ENCODE measurements around the gene GBF1.

The GBF1 gene

DNA sequence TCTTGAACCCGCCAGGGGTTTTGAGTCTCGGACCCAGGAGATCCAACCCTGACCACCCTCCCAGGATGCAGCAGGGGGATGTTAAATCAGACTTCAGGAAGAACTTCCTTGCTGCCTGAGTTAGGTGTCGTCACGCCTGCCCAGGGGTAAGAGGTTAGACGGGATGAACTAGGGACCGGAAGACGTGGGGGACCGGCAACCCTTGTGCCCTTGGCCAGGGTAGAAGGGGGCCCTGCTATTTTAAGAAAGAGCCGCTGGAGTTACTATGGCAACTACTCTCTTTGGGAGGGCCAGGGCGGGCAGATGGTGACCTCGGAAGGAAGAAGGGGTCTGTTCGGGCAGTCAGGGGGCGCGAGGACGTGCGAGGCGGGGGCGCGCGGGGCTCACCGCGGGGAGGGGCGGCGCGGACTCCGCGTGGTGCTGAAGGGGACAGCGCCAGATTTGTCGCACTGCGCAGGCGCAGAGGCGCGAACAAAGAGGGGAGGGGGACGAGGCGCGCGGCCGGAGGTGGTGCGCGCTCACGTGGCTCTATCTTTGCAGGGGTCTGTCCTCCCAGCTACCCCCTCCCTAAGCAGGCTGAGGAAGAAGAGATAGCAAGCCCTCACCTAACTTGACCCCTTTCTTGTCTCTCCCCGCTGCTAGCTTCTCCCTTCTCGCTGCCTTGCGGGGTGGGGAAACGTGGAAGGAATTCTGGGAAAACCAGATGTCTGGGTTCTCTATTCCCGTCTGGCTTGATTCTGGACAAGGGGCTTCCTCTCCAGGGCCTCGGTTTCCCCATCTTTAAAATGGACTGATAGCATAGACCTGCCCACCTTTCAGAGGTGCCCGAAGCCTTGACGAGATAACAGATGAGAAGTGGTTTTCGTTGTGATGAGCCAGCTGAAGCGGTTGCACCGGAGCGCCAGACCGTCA lies 174.2 kb downstream of the GBF1 start:
- Histone ChIP-seq H3K9me3 (ENCODE audit: control insufficient read depth, low read length) (no peaks in the 10 kb centered on the region), H3K4me3 (ENCODE audit: low read length) (peak overlapping the region; percentile 70), H3K9ac (ENCODE audit: low read length) (no peak overlapping the region), H3K27me3 (ENCODE audit: control insufficient read depth, insufficient read depth, low read length) (peaks cover 26% of the 10 kb centered on the region), H3K36me3 (ENCODE audit: control insufficient read depth, insufficient read depth, low read length) (no peaks in the 10 kb centered on the region), H3K4me1 (ENCODE audit: control insufficient read depth, insufficient read depth, low read length) (peaks cover 33% of the 10 kb centered on the region)

- Histone ChIP-seq H3K9me3 (ENCODE audit: control insufficient read depth, low read length) (no peaks in the 10 kb centered on the region), H3K4me1 (ENCODE audit: control insufficient read depth, insufficient read depth, low read length) (peaks cover 33% of the 10 kb centered on the region), H3K36me3 (ENCODE audit: control insufficient read depth, insufficient read depth, low read length) (no peaks in the 10 kb centered on the region), H3K27me3 (ENCODE audit: control insufficient read depth, insufficient read depth, low read length) (peaks cover 22% of the 10 kb centered on the region), H3K4me3 (ENCODE audit: low read length) (peak overlapping the region; percentile 70), H3K9ac (ENCODE audit: low read length) (peak overlapping the region; percentile 80)
Measured at GRCh38 chr10:102420181-102420713, 174.9 kb downstream of the GBF1 start.

DNA sequence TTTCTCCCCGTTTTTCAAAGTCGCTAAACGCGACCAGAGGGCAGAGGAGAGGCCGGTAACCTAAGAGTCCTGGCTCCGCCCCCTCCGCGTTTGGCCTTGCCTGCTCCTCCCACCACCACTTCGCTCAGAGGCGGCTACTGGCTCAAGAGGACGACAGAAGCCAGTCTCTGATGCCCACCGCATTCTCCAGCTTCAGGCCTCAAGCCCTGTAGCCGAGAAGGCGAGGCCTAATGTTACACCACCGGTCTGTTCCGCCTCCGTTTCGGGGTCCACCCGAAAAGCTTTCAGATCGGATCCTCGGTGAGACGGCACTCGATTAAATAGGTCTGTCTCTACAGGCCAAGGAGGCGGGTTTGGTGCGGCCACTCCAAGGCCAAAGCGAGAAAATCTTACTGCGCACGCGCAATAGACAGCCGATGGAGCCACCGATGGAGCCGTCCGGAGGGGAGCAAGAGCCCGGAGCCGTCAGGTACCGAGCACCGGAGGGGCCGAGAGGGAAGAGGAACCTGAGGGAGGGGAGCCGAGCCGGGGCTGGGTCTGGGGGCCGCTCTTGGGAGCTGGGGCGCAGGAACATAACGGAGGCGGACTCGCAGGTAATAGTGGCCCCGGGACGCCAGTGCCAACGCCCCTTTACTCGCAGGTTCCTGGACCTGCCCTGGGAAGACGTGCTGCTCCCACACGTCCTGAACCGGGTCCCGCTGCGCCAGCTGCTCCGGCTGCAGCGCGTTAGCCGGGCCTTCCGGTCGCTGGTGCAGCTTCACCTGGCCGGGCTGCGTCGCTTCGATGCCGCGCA lies 175.6 kb downstream of the GBF1 start, which contains the start of gene FBXL15:
FBXL15 (plus strand) TSS at position 123 of the 793 bp plus-strand sequence; CDS start at position 417, 294 bp downstream.
- Histone ChIP-seq H3K27me3 (ENCODE audit: control insufficient read depth, insufficient read depth, low read length) (peaks cover 22% of the 10 kb centered on the region), H3K9me3 (ENCODE audit: control insufficient read depth, low read length) (no peaks in the 10 kb centered on the region), H3K9ac (ENCODE audit: low read length) (peak within 1 kb of the TSS; percentile 80), H3K4me3 (ENCODE audit: low read length) (peak within 1 kb of the TSS; percentile 70), H3K4me1 (ENCODE audit: control insufficient read depth, insufficient read depth, low read length) (peaks cover 33% of the 10 kb centered on the region), H3K36me3 (ENCODE audit: control insufficient read depth, insufficient read depth, low read length) (no peaks in the 10 kb centered on the region)

GRCh38 chr10:102421507-102421756 lies 176.1 kb downstream of the GBF1 start:
- H3K9me3 ChIP-seq (ENCODE audit: control insufficient read depth, low read length): no peaks in the 10 kb centered on the region
- H3K4me3 ChIP-seq (ENCODE audit: low read length): peak overlapping the region; percentile 70
- no peaks in the 10 kb centered on the region for H3K36me3 ChIP-seq (ENCODE audit: control insufficient read depth, insufficient read depth, low read length)
- peaks cover 33% of the 10 kb centered on the region for H3K4me1 ChIP-seq (ENCODE audit: control insufficient read depth, insufficient read depth, low read length)
- peak overlapping the region; percentile 80 for H3K9ac ChIP-seq (ENCODE audit: low read length)
- peaks cover 21% of the 10 kb centered on the region for H3K27me3 ChIP-seq (ENCODE audit: control insufficient read depth, insufficient read depth, low read length)

DNA sequence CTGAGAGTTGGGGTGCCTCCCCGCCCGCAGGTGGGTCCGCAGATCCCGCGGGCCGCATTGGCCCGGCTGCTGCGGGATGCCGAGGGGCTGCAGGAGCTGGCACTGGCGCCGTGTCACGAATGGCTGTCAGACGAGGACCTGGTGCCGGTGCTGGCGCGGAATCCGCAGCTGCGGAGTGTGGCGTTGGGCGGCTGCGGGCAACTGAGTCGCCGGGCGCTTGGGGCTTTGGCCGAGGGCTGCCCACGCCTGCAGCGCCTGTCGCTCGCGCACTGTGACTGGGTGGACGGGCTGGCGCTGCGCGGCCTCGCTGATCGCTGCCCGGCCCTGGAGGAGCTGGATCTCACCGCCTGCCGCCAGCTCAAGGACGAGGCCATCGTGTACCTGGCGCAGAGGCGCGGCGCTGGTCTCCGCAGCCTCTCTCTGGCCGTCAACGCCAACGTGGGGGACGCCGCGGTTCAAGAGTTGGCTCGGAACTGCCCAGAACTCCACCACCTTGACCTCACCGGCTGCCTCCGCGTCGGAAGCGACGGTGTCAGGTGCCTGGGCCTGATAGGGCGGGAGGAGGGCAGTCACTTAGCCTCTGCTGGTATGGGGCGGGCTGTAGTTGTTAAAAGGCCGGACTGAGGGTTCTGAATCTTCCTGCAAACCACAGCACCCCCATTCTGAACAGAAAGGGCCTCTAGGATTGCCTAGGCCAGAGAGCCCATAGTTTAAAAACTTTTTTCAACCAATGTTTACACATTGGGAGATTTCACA lies 176.6 kb downstream of the GBF1 start:
- Histone ChIP-seq H3K36me3 (ENCODE audit: control insufficient read depth, insufficient read depth, low read length) (no peaks in the 10 kb centered on the region), H3K4me1 (ENCODE audit: control insufficient read depth, insufficient read depth, low read length) (peaks cover 33% of the 10 kb centered on the region), H3K9me3 (ENCODE audit: control insufficient read depth, low read length) (no peaks in the 10 kb centered on the region), H3K9ac (ENCODE audit: low read length) (peak overlapping the region; percentile 80), H3K4me3 (ENCODE audit: low read length) (peak overlapping the region; percentile 70), H3K27me3 (ENCODE audit: control insufficient read depth, insufficient read depth, low read length) (peaks cover 16% of the 10 kb centered on the region)

- H3K4me3 ChIP-seq (ENCODE audit: low read length): peak overlapping the region; percentile 70
- peaks cover 33% of the 10 kb centered on the region for H3K4me1 ChIP-seq (ENCODE audit: control insufficient read depth, insufficient read depth, low read length)
- H3K27me3 ChIP-seq (ENCODE audit: control insufficient read depth, insufficient read depth, low read length): peaks cover 11% of the 10 kb centered on the region
- H3K9ac ChIP-seq (ENCODE audit: low read length): peak overlapping the region; percentile 80
- H3K9me3 ChIP-seq (ENCODE audit: control insufficient read depth, low read length): no peaks in the 10 kb centered on the region
- no peaks in the 10 kb centered on the region for H3K36me3 ChIP-seq (ENCODE audit: control insufficient read depth, insufficient read depth, low read length)
Measured at GRCh38 chr10:102422545-102423129, 177.3 kb downstream of the GBF1 start.

DNA sequence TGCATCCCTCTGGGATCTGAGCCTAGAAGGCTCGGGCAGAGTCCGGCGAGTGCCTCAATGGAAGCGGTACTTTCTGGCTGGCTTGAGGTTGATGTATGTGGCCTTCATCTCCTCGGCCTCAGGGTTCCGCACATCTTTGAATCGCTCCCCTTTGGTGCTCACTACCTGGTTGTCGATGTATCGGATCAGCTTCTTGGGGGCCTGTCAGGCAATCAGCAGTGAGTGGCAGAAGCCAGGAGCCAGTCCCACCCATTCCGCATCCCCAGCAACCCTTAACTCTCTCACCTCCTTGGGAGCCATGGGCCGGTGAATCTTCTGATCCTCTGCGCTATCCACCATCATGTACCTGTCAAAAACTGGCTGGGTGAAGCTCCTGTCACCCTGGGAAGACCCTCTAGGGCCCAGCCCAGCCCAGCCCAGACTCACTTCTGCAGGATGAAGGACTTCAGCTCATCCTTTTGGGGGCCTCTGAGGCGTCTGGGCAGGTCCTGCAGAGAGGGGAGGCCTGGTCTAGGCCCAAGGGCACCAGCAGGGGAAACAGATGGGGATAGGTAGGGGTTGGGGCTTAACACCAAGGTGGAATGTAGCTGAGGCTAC lies 178.1 kb downstream of the GBF1 start:
- Histone ChIP-seq H3K27me3 (ENCODE audit: control insufficient read depth, insufficient read depth, low read length) (peaks cover 5% of the 10 kb centered on the region), H3K4me1 (ENCODE audit: control insufficient read depth, insufficient read depth, low read length) (peaks cover 33% of the 10 kb centered on the region), H3K9me3 (ENCODE audit: control insufficient read depth, low read length) (no peaks in the 10 kb centered on the region), H3K9ac (ENCODE audit: low read length) (peak overlapping the region; percentile 80), H3K4me3 (ENCODE audit: low read length) (peak overlapping the region; percentile 70), H3K36me3 (ENCODE audit: control insufficient read depth, insufficient read depth, low read length) (no peaks in the 10 kb centered on the region)

GRCh38 chr10:102424145-102424544 lies 178.8 kb downstream of the GBF1 start:
- no peak overlapping the region for H3K4me3 ChIP-seq (ENCODE audit: low read length)
- H3K9ac ChIP-seq (ENCODE audit: low read length): no peak overlapping the region
- peaks cover 30% of the 10 kb centered on the region for H3K4me1 ChIP-seq (ENCODE audit: control insufficient read depth, insufficient read depth, low read length)
- peaks cover under 1% of the 10 kb centered on the region for H3K27me3 ChIP-seq (ENCODE audit: control insufficient read depth, insufficient read depth, low read length)
- H3K36me3 ChIP-seq (ENCODE audit: control insufficient read depth, insufficient read depth, low read length): no peaks in the 10 kb centered on the region
- no peaks in the 10 kb centered on the region for H3K9me3 ChIP-seq (ENCODE audit: control insufficient read depth, low read length)

DNA sequence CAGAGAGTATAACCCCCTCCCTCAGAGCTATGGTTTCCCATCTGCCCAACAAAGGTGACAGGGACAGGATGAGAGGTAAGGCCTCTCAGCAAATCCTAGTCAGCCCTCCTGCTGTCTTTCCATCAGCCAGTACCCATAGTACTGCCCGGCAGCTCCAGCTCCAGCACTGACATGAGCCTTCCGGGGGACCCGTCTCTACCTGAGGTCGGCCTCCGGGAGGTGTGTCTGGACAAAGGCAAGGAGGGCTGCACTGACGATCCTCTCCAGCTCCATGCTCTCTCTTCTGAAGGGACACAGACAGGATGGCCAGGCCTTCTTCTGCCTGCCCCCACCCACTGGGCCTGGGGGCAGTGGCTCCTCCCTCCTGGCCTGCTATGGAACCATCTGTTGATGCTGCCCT lies 179.6 kb downstream of the GBF1 start:
- H3K9ac ChIP-seq (ENCODE audit: low read length): no peak overlapping the region
- H3K27me3 ChIP-seq (ENCODE audit: control insufficient read depth, insufficient read depth, low read length): no peaks in the 10 kb centered on the region
- no peaks in the 10 kb centered on the region for H3K9me3 ChIP-seq (ENCODE audit: control insufficient read depth, low read length)
- H3K36me3 ChIP-seq (ENCODE audit: control insufficient read depth, insufficient read depth, low read length): no peaks in the 10 kb centered on the region
- H3K4me1 ChIP-seq (ENCODE audit: control insufficient read depth, insufficient read depth, low read length): peaks cover 22% of the 10 kb centered on the region
- no peak overlapping the region for H3K4me3 ChIP-seq (ENCODE audit: low read length)

DNA sequence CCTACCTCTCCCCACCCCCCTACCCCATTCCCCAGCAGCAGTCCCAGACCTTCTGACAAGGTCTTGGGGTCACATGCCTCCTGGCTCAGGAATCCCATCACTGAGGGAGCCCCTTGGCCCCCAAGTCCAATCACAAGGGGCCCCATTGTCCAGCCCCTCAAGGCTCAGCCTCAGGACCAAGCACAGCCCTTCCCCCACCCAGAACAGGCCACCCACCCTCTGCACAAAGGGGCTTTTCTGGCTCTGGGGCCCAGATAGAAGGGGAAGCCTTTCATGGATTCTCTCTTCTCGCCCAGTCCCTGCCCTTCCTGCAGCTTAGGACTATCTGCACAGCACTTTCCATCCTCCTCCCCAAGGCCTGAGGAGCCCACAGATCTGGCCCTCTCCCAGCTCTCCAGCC lies 180.1 kb downstream of the GBF1 start:
- Histone ChIP-seq H3K36me3 (ENCODE audit: control insufficient read depth, insufficient read depth, low read length) (no peaks in the 10 kb centered on the region), H3K4me1 (ENCODE audit: control insufficient read depth, insufficient read depth, low read length) (peaks cover 18% of the 10 kb centered on the region), H3K4me3 (ENCODE audit: low read length) (no peak overlapping the region), H3K9ac (ENCODE audit: low read length) (no peak overlapping the region), H3K9me3 (ENCODE audit: control insufficient read depth, low read length) (no peaks in the 10 kb centered on the region), H3K27me3 (ENCODE audit: control insufficient read depth, insufficient read depth, low read length) (no peaks in the 10 kb centered on the region)

DNA sequence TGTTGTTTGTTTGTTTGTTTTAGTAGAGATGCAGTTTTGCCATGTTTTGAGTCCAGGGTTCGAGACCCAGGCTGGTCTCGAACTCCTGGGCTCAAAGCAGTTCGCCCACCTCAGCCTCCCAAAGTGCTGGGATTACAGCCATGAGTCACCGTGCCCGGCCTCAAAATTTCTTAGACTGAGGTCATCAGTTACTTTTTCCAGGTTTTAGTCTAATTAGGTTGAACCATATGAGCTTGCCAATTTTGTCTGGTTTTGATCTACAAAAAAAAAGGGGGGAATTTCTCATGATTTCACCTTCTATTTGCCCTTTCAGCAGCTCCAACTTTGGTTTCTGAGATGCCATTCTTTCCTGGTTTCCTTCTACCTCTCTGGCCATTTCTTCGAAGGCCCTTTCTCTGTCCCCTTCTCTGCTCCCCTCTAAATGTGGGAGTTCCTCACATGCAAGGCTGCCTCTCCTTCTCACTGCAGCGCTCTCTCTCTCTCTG lies 181.5 kb downstream of the GBF1 start:
- H3K9me3 ChIP-seq (ENCODE audit: control insufficient read depth, low read length): no peaks in the 10 kb centered on the region
- no peaks in the 10 kb centered on the region for H3K36me3 ChIP-seq (ENCODE audit: control insufficient read depth, insufficient read depth, low read length)
- no peak overlapping the region for H3K9ac ChIP-seq (ENCODE audit: low read length)
- H3K4me3 ChIP-seq (ENCODE audit: low read length): no peak overlapping the region
- peaks cover 22% of the 10 kb centered on the region for H3K4me1 ChIP-seq (ENCODE audit: control insufficient read depth, insufficient read depth, low read length)
- no peaks in the 10 kb centered on the region for H3K27me3 ChIP-seq (ENCODE audit: control insufficient read depth, insufficient read depth, low read length)
